Left cardiac atrium (tissue), 4 donors: ENCODE data around the gene IWS1. TPM values are rescaled to one million over a fixed set of nuclear protein-coding genes. Genes with fewer than 3 reads are reported as not detected.

Experiments used
- ATAC-seq, 2 donors: fragments of 200-7000 bp; cut with Tn5 transposase; one replicate each; pipeline ENCODE4 v1.9.1; 2020; ENCODE audit warnings: mild to moderate bottlenecking in 2 of 2, moderate library complexity in 2 of 2
- DNase-seq: peaks from one replicate; pipeline ENCODE4 v3.0.0-alpha.2; 2020
- intact Hi-C, 2 donors: fragments of 100-400 bp; cut with DNase I; formaldehyde crosslinking; loops; one replicate each; pipeline versions ENCODE4 v1.14.1 to v1.15.1; 2022 to 2023
- total RNA-seq, 2 donors: library from RNA; stranded (reverse); fragmentation: NEBNext Ultra II Directional; extraction: Animal tissue kit (Norgen Biotek cat#: 25700); gene quantifications; one replicate each; pipeline ENCODE4 v1.2.1, GENCODE V29; 2021
- donor health status: DM: no; HTN: yes; CAD: no.
- donor health status: DM: no; HTN: yes; CAD: no; lungs with severe emphysema.
- donor health status: DM: yes; HTN: yes; CAD: no.
- donor health status: Dilated cardiomyopathy.

Gene IWS1
- total RNA-seq, 2 donors from 2014 or later, result 41.9 to 49.7 TPM

- ATAC-seq (no peak), DNase-seq (no peak)
- intact Hi-C loops, result no loop called here
Observed at GRCh38 chr2:127449414-127449813, 76.9 kb downstream of the IWS1 start.

DNA sequence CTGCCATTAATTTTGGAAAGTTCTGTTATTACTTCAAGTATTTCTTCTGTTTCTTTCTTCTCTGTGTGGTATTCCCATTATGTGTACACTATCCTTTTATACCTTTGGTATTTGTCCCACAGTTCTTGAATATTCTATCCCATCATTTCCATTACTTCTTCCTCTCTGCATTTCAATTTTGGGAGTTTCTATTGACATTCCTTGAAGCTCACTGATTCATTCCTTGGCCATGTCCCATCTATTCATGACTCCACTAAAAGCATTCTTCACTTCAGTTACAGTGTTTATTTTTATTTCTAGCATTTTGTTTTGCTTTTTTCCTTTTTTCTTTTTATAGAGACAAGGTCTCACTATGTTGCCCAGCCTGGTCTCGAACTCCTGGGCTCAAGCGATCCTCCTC lies 77.8 kb downstream of the IWS1 start:
- intact Hi-C loops, result no loop called here
- no peak for DNase-seq

GRCh38 chr2:127439343-127439742 lies 86.9 kb downstream of the IWS1 start:
- ATAC-seq (no peak), DNase-seq (no peak)
- intact Hi-C loops, result no loop called here

More for the DNA sequence above, 77.8 kb downstream of the IWS1 start:
- ATAC-seq, result no peak

DNA sequence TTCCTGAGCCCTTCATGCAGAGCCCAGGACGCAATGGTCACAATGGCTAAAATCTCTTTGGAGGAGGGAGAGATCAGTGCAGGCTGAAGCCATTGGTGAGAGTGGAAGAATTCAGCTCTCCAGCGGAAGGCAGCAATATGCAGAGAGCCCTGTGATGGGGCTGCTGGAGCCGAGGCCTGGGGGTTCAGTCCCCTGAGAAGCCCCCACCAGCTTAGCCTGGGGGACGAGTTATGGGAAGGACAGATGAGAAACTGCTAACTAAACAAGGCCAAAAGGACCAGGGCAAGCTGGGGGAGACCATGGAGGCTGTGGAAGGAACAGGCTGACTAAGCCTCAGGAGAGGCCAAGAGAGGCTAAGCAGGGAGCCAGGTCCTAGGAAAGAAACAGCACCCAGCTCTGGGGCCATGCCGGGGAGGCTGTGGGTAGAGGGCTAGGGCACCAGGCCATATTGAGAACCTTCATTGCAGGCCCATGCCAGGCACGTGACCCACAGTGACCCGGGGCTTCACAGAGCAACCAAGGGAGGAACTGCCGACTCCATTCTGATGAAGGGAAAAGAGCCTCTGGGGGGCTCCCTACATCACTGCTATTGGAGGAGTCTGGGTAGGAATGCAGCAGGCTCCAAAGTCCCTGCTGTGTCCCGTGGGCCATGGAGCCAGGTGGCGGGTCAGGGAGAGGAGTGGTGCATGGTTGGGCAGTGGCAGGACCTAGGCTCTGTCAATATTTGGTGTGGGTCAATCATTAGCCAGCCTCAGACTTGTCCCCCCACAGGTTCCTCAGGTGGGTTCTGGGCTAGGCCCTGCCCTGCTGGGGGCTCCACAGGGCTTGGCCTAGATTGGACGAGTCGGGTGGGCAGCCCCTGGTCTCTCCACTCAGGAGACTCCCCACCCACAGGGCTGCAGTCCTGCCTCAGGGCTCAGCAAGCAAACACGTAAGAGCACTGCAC lies 88.2 kb downstream of the IWS1 start:
- DNase-seq (no peak), ATAC-seq (peak in 1 of 2 donors; percentile 33)
- intact Hi-C loops, result no loop called here

- DNase-seq, result no peak
- intact Hi-C loops, result no loop called here
- no peak for ATAC-seq
Observed at GRCh38 chr2:127437056-127437455, 89.2 kb downstream of the IWS1 start.

GRCh38 chr2:127434515-127434914 lies 91.8 kb downstream of the IWS1 start:
- no peak for DNase-seq
- intact Hi-C loops, result no loop called here
- ATAC-seq, result no peak

DNA sequence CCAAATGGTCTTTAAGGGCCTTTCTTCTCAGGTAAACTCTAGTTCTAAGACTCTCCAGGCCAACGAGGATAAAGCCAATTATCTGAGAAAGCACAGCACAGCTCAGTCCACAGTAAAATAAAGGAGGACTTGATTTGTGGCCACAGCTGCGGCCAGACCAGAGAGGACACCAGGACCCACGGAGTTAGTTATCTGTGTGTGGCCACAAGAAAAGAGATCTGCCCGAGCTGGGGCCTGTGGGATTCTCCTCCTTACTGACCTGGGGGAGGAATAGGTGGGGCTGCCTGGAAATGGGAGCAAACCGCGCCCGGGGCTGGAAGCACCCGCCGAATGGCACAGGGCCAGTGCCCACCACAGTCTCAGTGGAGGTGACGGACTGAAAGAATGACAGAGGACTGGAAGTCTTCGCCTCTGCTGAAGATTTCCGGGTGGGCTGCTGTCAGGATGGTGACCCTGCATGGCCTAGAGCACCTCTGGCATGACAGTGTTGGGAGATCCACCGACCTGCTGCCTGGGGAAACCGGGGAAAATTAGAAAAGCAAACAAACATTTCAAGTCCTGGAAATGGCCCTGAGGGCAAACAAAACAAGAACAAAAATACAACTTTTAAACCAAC lies 94.8 kb downstream of the IWS1 start:
- ATAC-seq (no peak), DNase-seq (no peak)
- intact Hi-C loops, result no loop called here

Other genes starting within 250 kb of the IWS1 start
- 10 to 100 TPM; 21.6 to 22.1 TPM for gene ERCC3, start 232.3 kb downstream of the IWS1 start, total RNA-seq
- 10 to 100 TPM; 29.3 to 31.2 TPM for gene MAP3K2, start 138.5 kb downstream of the IWS1 start, total RNA-seq
- not detected for gene PROC, start 108.1 kb downstream of the IWS1 start, total RNA-seq
- under 1 TPM; 0.27 to 0.89 TPM for gene MYO7B, start 9.2 kb upstream of the IWS1 start, total RNA-seq
- gene GPR17, start 119.7 kb upstream of the IWS1 start, total RNA-seq, result under 1 TPM in 1 of 2 donors, not detected in 1; 0.24 TPM
- 100 to 1,000 TPM; 157 to 204 TPM for gene LIMS2, start 149.0 kb upstream of the IWS1 start, total RNA-seq
- gene SFT2D3, start 175.0 kb upstream of the IWS1 start, total RNA-seq, result 1 to 10 TPM; 3.3 to 4.7 TPM